Activated CD8-positive, alpha-beta T cell treated with anti-CD3 and anti-CD28 coated beads for 36 hours (primary cell): Measurements from ENCODE around the gene SPECC1. TPM values are rescaled to one million over a fixed set of nuclear protein-coding genes. Genes with fewer than 3 reads are reported as not detected.
A peak's percentile ranks its signal among the peaks of the same experiment; 100 is the strongest.

Experiments used
- ATAC-seq: fragments of 200-7000 bp; cut with Tn5 transposase; one replicate; pipeline ENCODE4 v1.10.0; 2021; ENCODE audit warnings: mild to moderate bottlenecking, moderate library complexity
- CTCF ChIA-PET: fragments of 350-600 bp; sonication (Branson Sonifier 250); formaldehyde crosslinking; loops from one replicate; lab custom pipeline; 2021; ENCODE audit warnings: antibody characterized with exemption; lab: Charles Lee
- POLR2A ChIA-PET: fragments of 350-600 bp; sonication (Branson Sonifier 250); formaldehyde crosslinking; loops from one replicate; lab custom pipeline; 2021; ENCODE audit warnings: antibody characterized with exemption; lab: Charles Lee
- DNase-seq: peaks from one replicate; pipeline ENCODE4 v3.0.0-alpha.2; 2020
- H3K27ac Mint-ChIP-seq: one replicate; pipeline ENCODE4 v1.8.0; 2021; ENCODE audit warnings: mild to moderate bottlenecking, mixed read lengths
- H3K27me3 Mint-ChIP-seq: one replicate; pipeline ENCODE4 v1.8.0; 2021; ENCODE audit warnings: mixed read lengths
- H3K36me3 Mint-ChIP-seq: one replicate; pipeline ENCODE4 v1.8.0; 2021; ENCODE audit warnings: low read depth, mixed read lengths
- H3K4me1 Mint-ChIP-seq: one replicate; pipeline ENCODE4 v1.8.0; 2021; ENCODE audit warnings: low read depth, mixed read lengths
- H3K4me3 Mint-ChIP-seq: one replicate; pipeline ENCODE4 v1.8.0; 2021; ENCODE audit warnings: mild to moderate bottlenecking, moderate library complexity, mixed read lengths
- H3K9me3 Mint-ChIP-seq: one replicate; pipeline ENCODE4 v1.8.0; 2021; ENCODE audit warnings: mixed read lengths
- intact Hi-C: fragments of 100-400 bp; cut with micrococcal nuclease; formaldehyde crosslinking; loops from one replicate; pipeline ENCODE4 v1.10.0; 2022
- total RNA-seq, 2 experiments: library from RNA; stranded (reverse); gene quantifications; one replicate each; pipeline ENCODE4 v1.2.3, GENCODE V29; 2021
- TF ChIP-seq, protein P1 (sequence below): fragments of 200-600 bp; IDR thresholded peaks from one replicate; pipeline ENCODE4 v1.8.0; 2022; ENCODE audit warnings: antibody characterized with exemption, mild to moderate bottlenecking

SPECC1 gene
- total RNA-seq, 2 experiments from 2014 or later, result 9.9 to 10.3 TPM

DNA sequence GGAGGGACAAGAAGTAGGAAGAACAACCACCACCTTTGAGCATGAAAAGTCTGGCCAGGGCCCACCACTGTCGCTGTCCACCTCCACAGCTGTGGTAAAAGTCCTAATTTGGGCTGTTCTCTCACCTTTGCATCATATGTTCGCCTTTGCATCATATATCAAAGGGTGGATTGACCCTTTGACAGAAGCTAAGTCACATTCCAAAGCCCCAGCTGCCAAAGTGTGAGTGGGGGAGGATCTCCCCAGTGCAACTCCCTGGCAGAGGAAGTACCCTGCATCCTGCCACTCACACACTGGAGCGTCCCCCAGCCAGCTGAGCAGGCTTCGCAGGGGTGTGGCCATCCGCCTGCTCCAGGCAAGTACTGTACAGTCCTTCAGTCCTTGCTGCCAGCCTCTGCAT, 12.7 kb upstream of the SPECC1 start:
- TF ChIP-seq, protein P1, sequence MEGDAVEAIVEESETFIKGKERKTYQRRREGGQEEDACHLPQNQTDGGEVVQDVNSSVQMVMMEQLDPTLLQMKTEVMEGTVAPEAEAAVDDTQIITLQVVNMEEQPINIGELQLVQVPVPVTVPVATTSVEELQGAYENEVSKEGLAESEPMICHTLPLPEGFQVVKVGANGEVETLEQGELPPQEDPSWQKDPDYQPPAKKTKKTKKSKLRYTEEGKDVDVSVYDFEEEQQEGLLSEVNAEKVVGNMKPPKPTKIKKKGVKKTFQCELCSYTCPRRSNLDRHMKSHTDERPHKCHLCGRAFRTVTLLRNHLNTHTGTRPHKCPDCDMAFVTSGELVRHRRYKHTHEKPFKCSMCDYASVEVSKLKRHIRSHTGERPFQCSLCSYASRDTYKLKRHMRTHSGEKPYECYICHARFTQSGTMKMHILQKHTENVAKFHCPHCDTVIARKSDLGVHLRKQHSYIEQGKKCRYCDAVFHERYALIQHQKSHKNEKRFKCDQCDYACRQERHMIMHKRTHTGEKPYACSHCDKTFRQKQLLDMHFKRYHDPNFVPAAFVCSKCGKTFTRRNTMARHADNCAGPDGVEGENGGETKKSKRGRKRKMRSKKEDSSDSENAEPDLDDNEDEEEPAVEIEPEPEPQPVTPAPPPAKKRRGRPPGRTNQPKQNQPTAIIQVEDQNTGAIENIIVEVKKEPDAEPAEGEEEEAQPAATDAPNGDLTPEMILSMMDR, result no peak
- peaks cover 6% of the 10 kb centered on the region for H3K27me3 Mint-ChIP-seq
- DNase-seq, result no peak
- no peaks in the 10 kb centered on the region for H3K36me3 Mint-ChIP-seq
- no peaks in the 10 kb centered on the region for H3K4me1 Mint-ChIP-seq
- CTCF ChIA-PET, result interaction anchor here (0.9 to 5.8 kb wide), 4 partner anchors 13 to 126 kb away, joined by 3 to 48 read pairs (median 7); partner anchors contain the start of gene SPECC1
- intact Hi-C loops, result no loop called here
- POLR2A ChIA-PET, result no interaction called here
- no peak overlapping the region for H3K27ac Mint-ChIP-seq
- H3K9me3 Mint-ChIP-seq, result no peaks in the 10 kb centered on the region
- no peak for ATAC-seq
- no peak overlapping the region for H3K4me3 Mint-ChIP-seq

GRCh38 chr17:20008242-20009051, 712 bp upstream of the SPECC1 start:
- intact Hi-C loops, result no loop called here
- POLR2A ChIA-PET, result interaction anchor here (1.9 kb wide), 1 partner anchor 30 kb away, joined by 6 read pairs; the partner anchor contains the start of gene AKAP10
- peak; percentile 34 for ATAC-seq

GRCh38 chr17:20009052-20009301, 182 bp upstream of the SPECC1 start:
- H3K4me3 Mint-ChIP-seq, result peak overlapping the region; percentile 82
- no peak overlapping the region for H3K27ac Mint-ChIP-seq
- H3K36me3 Mint-ChIP-seq, result no peaks in the 10 kb centered on the region
- ChIA-PET CTCF (interaction anchor here (0.6 to 5.6 kb wide), 28 partner anchors 8 to 307 kb away, joined by 3 to 49 read pairs (median 3); partner anchors contain the start of gene ULK2), POLR2A (interaction anchor here (1.9 kb wide), 1 partner anchor 31 kb away, joined by 6 read pairs; the partner anchor contains the start of gene AKAP10)
- peaks cover 48% of the 10 kb centered on the region for H3K27me3 Mint-ChIP-seq
- H3K4me1 Mint-ChIP-seq, result peaks cover 7% of the 10 kb centered on the region
- ATAC-seq (no peak), DNase-seq (no peak)
- no peaks in the 10 kb centered on the region for H3K9me3 Mint-ChIP-seq
- TF ChIP-seq, protein P1, result no peak
- intact Hi-C loops, result no loop called here

More at GRCh38 chr17:20008242-20009051, 712 bp upstream of the SPECC1 start:
- Mint-ChIP-seq H3K27me3 (peaks cover 44% of the 10 kb centered on the region), H3K36me3 (no peaks in the 10 kb centered on the region), H3K27ac (no peak overlapping the region), H3K4me1 (peaks cover 7% of the 10 kb centered on the region), H3K4me3 (peak overlapping the region; percentile 82), H3K9me3 (no peaks in the 10 kb centered on the region)
- CTCF ChIA-PET, result interaction anchor here (0.6 to 5.6 kb wide), 28 partner anchors 8 to 307 kb away, joined by 3 to 49 read pairs (median 3); partner anchors contain the start of gene ULK2
- DNase-seq, result peak; percentile 26
- TF ChIP-seq, protein P1, result no peak

GRCh38 chr17:20010099-20010863, 1.1 kb downstream of the SPECC1 start:
- Mint-ChIP-seq H3K4me3 (peak overlapping the region; percentile 72), H3K4me1 (peaks cover 7% of the 10 kb centered on the region), H3K36me3 (no peaks in the 10 kb centered on the region), H3K27ac (no peak overlapping the region), H3K27me3 (peaks cover 48% of the 10 kb centered on the region), H3K9me3 (no peaks in the 10 kb centered on the region)
- ChIA-PET POLR2A (interaction anchor here (1.9 kb wide), 1 partner anchor 32 kb away, joined by 6 read pairs; the partner anchor contains the start of gene AKAP10), CTCF (interaction anchor here (0.6 to 5.6 kb wide), 11 partner anchors 10 to 750 kb away, joined by 3 to 49 read pairs (median 5); no protein-coding TSS in a partner anchor)
- intact Hi-C loops, result no loop called here
- TF ChIP-seq, protein P1, result no peak
- ATAC-seq, result no peak
- no peak for DNase-seq
